ENCODE results near the gene TBX15.

DNA sequence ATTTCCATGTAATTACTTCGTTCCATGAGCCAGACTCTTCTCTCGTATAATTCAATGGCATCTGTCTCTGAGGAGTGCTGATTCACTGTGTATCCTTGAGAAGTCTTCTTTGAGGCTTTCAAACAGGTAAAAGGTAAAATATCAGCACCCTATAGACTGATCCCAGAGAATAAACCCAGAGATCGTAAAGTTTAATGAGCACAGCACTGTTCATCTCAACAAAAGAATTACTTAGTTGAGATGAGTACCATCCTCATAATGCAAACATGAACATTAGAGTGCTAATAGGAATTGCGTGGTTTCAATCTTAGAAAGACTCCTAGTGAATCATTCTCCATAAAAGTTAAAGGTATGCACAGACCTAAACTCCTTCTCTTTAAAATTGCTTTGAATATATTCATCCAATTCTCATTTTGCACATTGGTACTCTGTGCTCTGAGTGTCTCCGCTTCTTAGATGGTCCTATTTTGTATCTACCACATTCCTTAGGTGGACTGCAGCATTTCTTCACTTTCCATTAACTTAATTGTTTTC, 97.2 kb downstream of the TBX15 start:
- no peak for TF ChIP-seq ZNF384 (IDR thresholded peaks at IDR 0.05)
- TF ChIP-seq BHLHE40 (IDR thresholded peaks at IDR 0.05; ENCODE audit: borderline replicate concordance) = no peak
- TF ChIP-seq L3MBTL2 (conservative IDR thresholded peaks at IDR 0.05) = no peak
- TF ChIP-seq HDGF (IDR thresholded peaks at IDR 0.05; ENCODE audit: borderline replicate concordance) = no peak
- no peak for TF ChIP-seq FOXK2 (IDR thresholded peaks at IDR 0.05)
- no peak for TF ChIP-seq SUZ12 (IDR thresholded peaks at IDR 0.05)
- no peak for TF ChIP-seq FOXM1 (IDR thresholded peaks at IDR 0.05; ENCODE audit: borderline replicate concordance)
- TF ChIP-seq, protein P1, sequence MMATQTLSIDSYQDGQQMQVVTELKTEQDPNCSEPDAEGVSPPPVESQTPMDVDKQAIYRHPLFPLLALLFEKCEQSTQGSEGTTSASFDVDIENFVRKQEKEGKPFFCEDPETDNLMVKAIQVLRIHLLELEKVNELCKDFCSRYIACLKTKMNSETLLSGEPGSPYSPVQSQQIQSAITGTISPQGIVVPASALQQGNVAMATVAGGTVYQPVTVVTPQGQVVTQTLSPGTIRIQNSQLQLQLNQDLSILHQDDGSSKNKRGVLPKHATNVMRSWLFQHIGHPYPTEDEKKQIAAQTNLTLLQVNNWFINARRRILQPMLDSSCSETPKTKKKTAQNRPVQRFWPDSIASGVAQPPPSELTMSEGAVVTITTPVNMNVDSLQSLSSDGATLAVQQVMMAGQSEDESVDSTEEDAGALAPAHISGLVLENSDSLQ (IDR thresholded peaks at IDR 0.05) = no peak
- TF ChIP-seq CTBP1 (IDR thresholded peaks at IDR 0.05; ENCODE audit: borderline replicate concordance) = no peak
- TF ChIP-seq NFRKB (IDR thresholded peaks at IDR 0.05) = no peak
- no peak for TF ChIP-seq FOXA1 (IDR thresholded peaks at IDR 0.05)
- no peak for TF ChIP-seq TARDBP (IDR thresholded peaks at IDR 0.05)
- TF ChIP-seq ELF4 (IDR thresholded peaks at IDR 0.05) = no peak
- TF ChIP-seq ARNT (IDR thresholded peaks at IDR 0.05) = no peak
